Measurements from ENCODE around the gene FBXW10B.
A peak's percentile ranks its signal among the peaks of the same experiment; 100 is the strongest.
"Not testable (repeated sequence)": the region's sequence is repeated elsewhere in the genome, so short reads cannot be mapped to it uniquely, and the experiment has no call there.

FBXW10B gene

GRCh38 chr17:15654886-15655561 lies 35.5 kb upstream of the FBXW10B start:
- Histone ChIP-seq H3K9ac (no peak overlapping the region), H3K27me3 (no peaks in the 10 kb centered on the region), H3K4me1 (peaks cover 26% of the 10 kb centered on the region), H3K4me3 (no peak overlapping the region), H3K27ac (no peak overlapping the region), H3K4me2 (no peak overlapping the region), H4K20me1 (no peaks in the 10 kb centered on the region), H3K36me3 (0 out of 2 replicates have a peak, but pooled peaks cover 8% of the 10 kb centered on the region), H3K9me3 (no peaks in the 10 kb centered on the region)
- TF ChIP-seq Cebpa-rat (IDR thresholded peaks at IDR 0.05) = no peak

GRCh38 chr17:15654401-15654800 lies 34.9 kb upstream of the FBXW10B start:
- H3K9ac ChIP-seq, H4K20me1 ChIP-seq, H3K4me3 ChIP-seq, H3K36me3 ChIP-seq, H3K27ac ChIP-seq, H3K9me3 ChIP-seq, H3K4me2 ChIP-seq, H3K27me3 ChIP-seq: not testable (repeated sequence)
- peaks cover 29% of the 10 kb centered on the region for H3K4me1 ChIP-seq

DNA sequence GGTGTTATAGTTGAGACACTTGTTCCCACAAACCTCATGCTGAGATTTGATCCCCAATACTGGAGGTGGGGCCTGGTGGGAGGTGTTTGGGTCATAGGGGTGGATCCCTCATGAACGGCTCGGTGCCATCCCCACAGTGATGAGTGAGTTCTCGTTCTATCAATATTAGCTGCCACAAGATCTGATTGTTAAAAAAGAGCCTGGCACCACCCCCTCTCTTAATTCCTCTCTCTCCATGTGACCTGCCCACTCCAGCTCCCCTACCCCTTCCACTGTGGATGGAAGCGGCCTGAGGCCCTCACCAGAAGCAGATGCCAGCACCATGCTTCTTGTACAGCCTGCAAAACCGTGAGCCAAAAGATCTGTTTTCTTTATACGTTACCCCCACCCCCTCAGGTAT lies 33.5 kb upstream of the FBXW10B start:
- Histone ChIP-seq H3K4me2 (no peak overlapping the region), H3K27me3 (no peaks in the 10 kb centered on the region), H3K4me1 (peaks cover 29% of the 10 kb centered on the region), H3K9ac (no peak overlapping the region), H4K20me1 (no peaks in the 10 kb centered on the region), H3K27ac (no peak overlapping the region), H3K9me3 (no peaks in the 10 kb centered on the region), H3K4me3 (no peak overlapping the region), H3K36me3 (0 out of 2 replicates have a peak, but pooled peaks cover 8% of the 10 kb centered on the region)
- no peak for TF ChIP-seq Cebpa-rat (IDR thresholded peaks at IDR 0.05)

GRCh38 chr17:15651583-15652110 lies 32.1 kb upstream of the FBXW10B start:
- Histone ChIP-seq H3K4me2 (peak overlapping the region; percentile 94), H4K20me1 (no peaks in the 10 kb centered on the region), H3K36me3 (no peaks in the 10 kb centered on the region), H3K27ac (peak overlapping the region; percentile 77), H3K9me3 (no peaks in the 10 kb centered on the region), H3K4me3 (peak overlapping the region; percentile 58), H3K27me3 (no peaks in the 10 kb centered on the region), H3K9ac (peak overlapping the region; percentile 67), H3K4me1 (peaks cover 29% of the 10 kb centered on the region)
- no peak for TF ChIP-seq Cebpa-rat (IDR thresholded peaks at IDR 0.05)

DNA sequence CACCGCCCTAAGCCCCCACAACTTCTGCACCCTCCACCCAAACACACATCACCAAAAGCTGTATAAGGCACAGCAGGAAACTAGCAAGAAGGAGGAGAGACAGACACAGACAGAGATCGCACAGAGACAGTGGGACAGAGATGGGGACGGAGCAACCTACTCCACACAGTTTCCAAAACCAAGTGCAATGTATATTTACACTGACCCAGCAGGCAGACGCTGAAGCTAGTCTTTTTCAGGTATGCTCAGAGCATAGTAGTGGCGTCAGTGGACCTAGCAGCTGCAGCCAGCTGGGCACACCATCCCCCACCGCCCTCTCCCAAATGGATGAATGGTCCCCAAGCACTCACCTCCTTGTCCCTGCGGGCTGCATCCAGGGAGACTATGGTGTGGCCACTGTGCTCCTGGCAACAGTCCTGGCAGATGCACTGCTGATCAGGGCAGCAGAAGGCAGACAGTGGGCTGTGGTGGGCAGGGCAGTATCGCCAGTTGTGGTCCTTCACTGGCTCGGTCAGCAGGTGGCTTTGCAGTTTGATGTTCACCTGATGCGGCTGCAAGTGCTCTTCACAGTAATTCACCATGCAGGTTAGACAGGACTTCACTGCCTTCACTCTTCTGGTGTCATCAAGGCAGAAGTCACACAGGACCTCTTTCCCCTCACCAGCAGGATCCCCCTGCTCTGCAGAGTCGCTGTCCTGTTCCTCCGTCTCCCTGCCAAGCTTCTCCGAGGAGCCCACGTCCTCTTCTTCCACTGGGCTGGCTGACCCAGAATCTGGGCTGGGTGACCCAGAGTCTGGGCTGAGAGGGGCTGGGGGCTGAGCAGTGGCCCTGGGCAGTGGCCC lies 31.5 kb upstream of the FBXW10B start:
- H4K20me1 ChIP-seq = no peaks in the 10 kb centered on the region
- H3K27me3 ChIP-seq = no peaks in the 10 kb centered on the region
- peak overlapping the region; percentile 77 for H3K27ac ChIP-seq
- H3K4me2 ChIP-seq = peak overlapping the region; percentile 94
- peak overlapping the region; percentile 67 for H3K9ac ChIP-seq
- peaks cover 29% of the 10 kb centered on the region for H3K4me1 ChIP-seq
- no peaks in the 10 kb centered on the region for H3K9me3 ChIP-seq
- peak overlapping the region; percentile 58 for H3K4me3 ChIP-seq
- H3K36me3 ChIP-seq = no peaks in the 10 kb centered on the region
- TF ChIP-seq Cebpa-rat (IDR thresholded peaks at IDR 0.05) = no peak

DNA sequence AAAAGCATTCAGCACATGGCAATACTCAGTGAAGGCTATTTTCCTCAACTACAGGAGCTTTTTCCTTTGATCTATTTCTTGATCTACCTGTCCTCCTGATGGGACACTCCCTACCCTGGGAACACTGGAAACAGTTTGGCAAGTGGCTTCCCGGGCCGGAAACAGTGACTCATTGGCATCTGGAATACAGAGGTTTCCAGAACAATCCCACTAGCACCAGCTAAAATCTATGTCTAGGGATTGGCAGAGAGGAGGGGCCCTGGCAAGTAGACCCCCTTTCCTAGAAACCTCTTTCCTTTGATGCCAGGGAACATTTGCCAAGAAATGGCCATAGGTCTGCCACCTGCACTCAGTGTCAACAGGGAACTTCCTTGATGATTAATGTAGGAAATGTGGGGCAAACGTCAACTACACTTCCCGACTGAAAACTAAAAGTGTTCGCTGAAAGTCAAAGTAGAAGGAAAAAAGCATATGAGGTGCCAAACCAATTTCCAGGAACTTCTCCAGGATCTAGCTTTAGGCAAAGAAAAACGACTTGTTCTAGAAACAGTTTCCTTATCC lies 30.4 kb upstream of the FBXW10B start:
- peaks cover 29% of the 10 kb centered on the region for H3K4me1 ChIP-seq
- no peaks in the 10 kb centered on the region for H4K20me1 ChIP-seq
- no peaks in the 10 kb centered on the region for H3K27me3 ChIP-seq
- H3K27ac ChIP-seq = peak overlapping the region; percentile 35; the same call in 1 of the 2 replicates
- H3K4me3 ChIP-seq = peak overlapping the region; percentile 58; the same call in 1 of the 2 replicates
- no peaks in the 10 kb centered on the region for H3K36me3 ChIP-seq
- no peak for TF ChIP-seq Cebpa-rat (IDR thresholded peaks at IDR 0.05)
- H3K9me3 ChIP-seq = no peaks in the 10 kb centered on the region
- H3K4me2 ChIP-seq = peak overlapping the region; percentile 94
- 0 out of 2 replicates have a peak overlapping the region, but pooled peaks have one; percentile 67 for H3K9ac ChIP-seq

DNA sequence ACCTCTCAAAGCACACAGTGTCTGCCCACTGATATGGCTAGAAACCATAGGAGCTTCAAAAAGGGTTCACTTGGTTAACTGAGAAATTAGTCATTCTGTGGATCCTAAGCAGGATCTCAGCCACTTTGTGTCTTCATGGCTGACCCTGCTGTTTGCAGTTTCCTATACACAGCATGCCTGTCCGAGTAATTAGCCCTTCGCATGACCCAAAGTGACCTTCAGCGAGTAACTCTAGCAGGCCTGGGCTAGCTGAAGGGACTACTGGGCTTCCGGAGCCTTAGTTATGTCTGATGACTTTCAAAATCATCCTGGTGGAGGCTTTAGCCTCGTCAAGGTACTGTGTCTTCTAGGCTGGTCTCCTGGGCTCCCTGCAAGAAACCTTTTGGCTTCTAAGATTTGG lies 28.9 kb upstream of the FBXW10B start:
- no peak overlapping the region for H3K9ac ChIP-seq
- H3K4me2 ChIP-seq = no peak overlapping the region
- no peaks in the 10 kb centered on the region for H3K36me3 ChIP-seq
- no peaks in the 10 kb centered on the region for H3K9me3 ChIP-seq
- H3K27ac ChIP-seq = no peak overlapping the region
- no peaks in the 10 kb centered on the region for H4K20me1 ChIP-seq
- peaks cover 29% of the 10 kb centered on the region for H3K4me1 ChIP-seq
- H3K4me3 ChIP-seq = no peak overlapping the region
- H3K27me3 ChIP-seq = no peaks in the 10 kb centered on the region
- TF ChIP-seq Cebpa-rat (IDR thresholded peaks at IDR 0.05) = no peak

DNA sequence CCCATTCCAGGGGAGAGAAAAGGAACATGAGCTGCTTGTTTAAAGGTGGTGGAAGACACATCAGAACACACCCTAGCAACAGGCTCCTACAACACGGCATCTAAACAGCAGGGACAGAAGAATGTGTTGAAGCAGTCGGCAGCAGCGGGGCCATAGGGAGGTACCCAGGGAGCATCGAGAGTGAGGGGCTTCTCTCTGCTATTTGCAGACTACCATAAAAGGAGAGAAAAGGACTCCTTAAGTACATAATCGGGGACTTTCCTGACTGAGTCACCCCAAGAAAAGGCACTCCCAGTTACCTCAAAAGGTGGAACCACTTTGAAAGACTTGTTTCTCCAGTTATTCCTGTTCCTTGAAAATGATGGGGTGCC lies 26.4 kb upstream of the FBXW10B start:
- H3K9me3 ChIP-seq, H3K9ac ChIP-seq, H3K36me3 ChIP-seq, H3K4me2 ChIP-seq, H3K4me3 ChIP-seq, H3K27ac ChIP-seq, H4K20me1 ChIP-seq, H3K27me3 ChIP-seq: not testable (repeated sequence)
- H3K4me1 ChIP-seq = peaks cover 13% of the 10 kb centered on the region

- H3K4me2 ChIP-seq, H3K9ac ChIP-seq: not testable (repeated sequence)
These were observed 25.8 kb upstream of the FBXW10B start for GRCh38 chr17:15645099-15645941.

GRCh38 chr17:15642505-15643251 lies 23.2 kb upstream of the FBXW10B start:
- H3K4me1 ChIP-seq, H3K27ac ChIP-seq, H3K9ac ChIP-seq, H3K27me3 ChIP-seq, H3K4me2 ChIP-seq, H3K36me3 ChIP-seq, H4K20me1 ChIP-seq, H3K4me3 ChIP-seq, H3K9me3 ChIP-seq: not testable (repeated sequence)

More at GRCh38 chr17:15645099-15645941, 25.8 kb upstream of the FBXW10B start:
- not testable (repeated sequence) for H3K4me1 ChIP-seq, H4K20me1 ChIP-seq, H3K9me3 ChIP-seq, H3K36me3 ChIP-seq, H3K4me3 ChIP-seq, H3K27me3 ChIP-seq, H3K27ac ChIP-seq

- H3K4me1 ChIP-seq, H3K27ac ChIP-seq, H3K4me2 ChIP-seq: not testable (repeated sequence)
These were observed 22.5 kb upstream of the FBXW10B start for GRCh38 chr17:15642014-15642413.

GRCh38 chr17:15630930-15631453 lies 11.5 kb upstream of the FBXW10B start:
- not testable (repeated sequence) for H3K4me1 ChIP-seq, H3K9ac ChIP-seq, H3K4me2 ChIP-seq, H4K20me1 ChIP-seq, H3K9me3 ChIP-seq, H3K27ac ChIP-seq, H3K27me3 ChIP-seq, H3K4me3 ChIP-seq, H3K36me3 ChIP-seq

More at GRCh38 chr17:15642014-15642413, 22.5 kb upstream of the FBXW10B start:
- not testable (repeated sequence) for H3K27me3 ChIP-seq, H3K9ac ChIP-seq, H3K9me3 ChIP-seq, H3K4me3 ChIP-seq, H4K20me1 ChIP-seq, H3K36me3 ChIP-seq

Measured in BLaER1 (cell line).